HL-60 (cell line): ENCODE data around the gene DOCK10.

Source experiments
- POLR2AphosphoS5 ChIP-seq: IDR thresholded peaks from 2 replicates; pipeline ENCODE4 v1.6.1; 2012; ENCODE audit warnings: low read depth
- SPI1 ChIP-seq: IDR thresholded peaks from 2 replicates; pipeline ENCODE4 v1.6.1; 2012; ENCODE audit warnings: low read depth, mild to moderate bottlenecking, borderline replicate concordance
- TF ChIP-seq, protein P1 (sequence below): IDR thresholded peaks from one replicate; pipeline ENCODE4 v1.5.1; 2011; ENCODE audit warnings: low read length, control low read depth, inconsistent platforms; ENCODE audit not compliant: insufficient read depth

DNA sequence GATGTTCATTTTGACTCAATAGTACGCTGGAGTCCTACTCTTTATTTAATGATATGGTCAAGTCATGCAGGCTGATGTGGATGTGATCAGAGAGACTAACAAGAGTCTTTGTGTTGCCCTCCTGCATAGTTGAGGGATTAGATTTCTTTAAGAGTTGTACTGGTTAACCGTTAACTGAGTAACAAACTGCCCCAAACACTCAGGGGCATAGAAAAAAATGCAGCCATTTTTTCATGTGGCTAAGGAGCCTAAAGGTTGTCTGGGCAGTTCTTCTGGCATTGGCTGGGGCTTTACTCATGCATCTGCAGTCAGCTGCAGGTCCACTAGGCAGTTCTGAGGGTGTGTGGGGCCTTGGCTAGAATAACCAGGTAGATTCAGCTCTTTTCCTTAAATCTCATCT lies 32.5 kb downstream of the DOCK10 start:
- TF ChIP-seq POLR2AphosphoS5 (no peak), SPI1 (no peak)
- TF ChIP-seq, protein P1, sequence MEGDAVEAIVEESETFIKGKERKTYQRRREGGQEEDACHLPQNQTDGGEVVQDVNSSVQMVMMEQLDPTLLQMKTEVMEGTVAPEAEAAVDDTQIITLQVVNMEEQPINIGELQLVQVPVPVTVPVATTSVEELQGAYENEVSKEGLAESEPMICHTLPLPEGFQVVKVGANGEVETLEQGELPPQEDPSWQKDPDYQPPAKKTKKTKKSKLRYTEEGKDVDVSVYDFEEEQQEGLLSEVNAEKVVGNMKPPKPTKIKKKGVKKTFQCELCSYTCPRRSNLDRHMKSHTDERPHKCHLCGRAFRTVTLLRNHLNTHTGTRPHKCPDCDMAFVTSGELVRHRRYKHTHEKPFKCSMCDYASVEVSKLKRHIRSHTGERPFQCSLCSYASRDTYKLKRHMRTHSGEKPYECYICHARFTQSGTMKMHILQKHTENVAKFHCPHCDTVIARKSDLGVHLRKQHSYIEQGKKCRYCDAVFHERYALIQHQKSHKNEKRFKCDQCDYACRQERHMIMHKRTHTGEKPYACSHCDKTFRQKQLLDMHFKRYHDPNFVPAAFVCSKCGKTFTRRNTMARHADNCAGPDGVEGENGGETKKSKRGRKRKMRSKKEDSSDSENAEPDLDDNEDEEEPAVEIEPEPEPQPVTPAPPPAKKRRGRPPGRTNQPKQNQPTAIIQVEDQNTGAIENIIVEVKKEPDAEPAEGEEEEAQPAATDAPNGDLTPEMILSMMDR = no peak
